SK-N-SH (cell line): ENCODE data around the gene STYK1. TPM values are rescaled to one million over a fixed set of nuclear protein-coding genes. Genes with fewer than 3 reads are reported as not detected.

ENCODE experiments used
- CTCF ChIA-PET: fragments of 300-600, 350-600 bp; formaldehyde crosslinking; extraction: SDS; loops from one replicate; lab custom pipeline; 2021; lab: Yijun Ruan, JAX
- POLR2A ChIA-PET: fragments of 350-600 bp; sonication (Branson Sonifier 250); formaldehyde crosslinking; extraction: SDS; loops from one replicate; lab custom pipeline; 2020; ENCODE audit warnings: antibody characterized with exemption, inconsistent platforms; lab: Yijun Ruan, JAX
- DNase-seq: peaks from one replicate; pipeline ENCODE4 v3.0.0; 2012
- H2AFZ ChIP-seq: fragments of 200-600 bp; sonication (generic); 2 replicates; pipeline ENCODE4 v1.8.1; 2016; ENCODE audit warnings: antibody characterized with exemption, mild to moderate bottlenecking, low read depth
- H3F3A ChIP-seq: fragments of 200-600 bp; sonication (generic); replicated peaks from 2 replicates; pipeline ENCODE3; 2016; ENCODE audit warnings: antibody characterized with exemption, mild to moderate bottlenecking; ENCODE audit not compliant: insufficient read depth
- H3K27ac ChIP-seq, 2 experiments: fragments of 200-500 bp in 1 of 2; fragments of 200-600 bp in 1 of 2; sonication (Bioruptor generic) in 1 of 2; sonication (generic), shearing (Covaris generic) in 1 of 2; 2 replicates each; pipeline versions ENCODE4 v1.5.1 to v1.6.1; 2014 to 2016; ENCODE audit warnings: low read depth in 2 of 2, inconsistent platforms in 1 of 2, low read length in 1 of 2, mild to moderate bottlenecking in 1 of 2, mixed read lengths in 1 of 2
- H3K27me3 ChIP-seq: fragments of 200-600 bp; sonication (generic), shearing (Covaris generic); 2 replicates; pipeline ENCODE4 v1.6.1; 2016; ENCODE audit warnings: mixed run types; ENCODE audit not compliant: insufficient read depth
- H3K36me3 ChIP-seq, 2 experiments: fragments of 200-500 bp in 1 of 2; fragments of 200-600 bp in 1 of 2; sonication (Bioruptor generic) in 1 of 2; sonication (generic) in 1 of 2; replicated peaks in 1 of 2; 2 replicates each; pipeline versions ENCODE3 to v1.5.1; 2014 to 2016; ENCODE audit warnings: low read length in 1 of 2, mild to moderate bottlenecking in 1 of 2; ENCODE audit not compliant: insufficient read depth in 2 of 2, control insufficient read depth in 1 of 2
- H3K4me1 ChIP-seq, 2 experiments: fragments of 200-500 bp in 1 of 2; fragments of 200-600 bp in 1 of 2; sonication (Bioruptor generic) in 1 of 2; sonication (generic), shearing (Covaris generic) in 1 of 2; 2 replicates each; pipeline versions ENCODE4 v1.5.1 to v1.6.1; 2014 to 2016; ENCODE audit warnings: low read depth in 1 of 2, low read length in 1 of 2, mixed run types in 1 of 2; ENCODE audit not compliant: insufficient read depth in 2 of 2, control insufficient read depth in 1 of 2
- H3K4me2 ChIP-seq: fragments of 200-600 bp; sonication (generic), shearing (Covaris generic); 2 replicates; pipeline ENCODE4 v1.6.1; 2017; ENCODE audit warnings: mixed run types
- H3K4me3 ChIP-seq, 2 experiments: fragments of 200-500 bp in 1 of 2; fragments of 200-600 bp in 1 of 2; sonication (Bioruptor generic) in 1 of 2; sonication (generic), shearing (Covaris generic) in 1 of 2; 2 replicates each; pipeline versions ENCODE4 v1.5.1 to v1.8.1; 2014 to 2016; ENCODE audit warnings: low read depth in 2 of 2, inconsistent platforms in 1 of 2, low read length in 1 of 2, mild to moderate bottlenecking in 1 of 2, mixed read lengths in 1 of 2, moderate library complexity in 1 of 2
- H3K79me2 ChIP-seq: fragments of 200-600 bp; sonication (generic); 2 replicates; pipeline ENCODE4 v1.8.1; 2017; ENCODE audit warnings: mild to moderate bottlenecking; ENCODE audit not compliant: insufficient read depth
- H3K9ac ChIP-seq: fragments of 200-600 bp; sonication (generic); 2 replicates; pipeline ENCODE4 v1.6.1; 2017; ENCODE audit warnings: mixed run types
- H3K9me2 ChIP-seq: fragments of 200-600 bp; sonication (generic); 2 replicates; pipeline ENCODE4 v1.6.1; 2017; ENCODE audit warnings: mixed run types
- H3K9me3 ChIP-seq: fragments of 200-600 bp; sonication (generic); 2 replicates; pipeline ENCODE4 v1.6.1; 2017; ENCODE audit warnings: mixed run types, mild to moderate bottlenecking, moderate library complexity
- H4K20me1 ChIP-seq: fragments of 200-600 bp; sonication (generic); 2 replicates; pipeline ENCODE4 v1.6.1; 2017; ENCODE audit warnings: mild to moderate bottlenecking, mixed run types; ENCODE audit not compliant: insufficient read depth
- CHD2 ChIP-seq: fragments of 150-350 bp; IDR thresholded peaks from 2 replicates; pipeline ENCODE4 v1.6.1; 2018; ENCODE audit warnings: low read length; ENCODE audit not compliant: partially characterized antibody
- CTCF ChIP-seq: fragments of 200-600 bp; sonication (generic); IDR thresholded peaks from 2 replicates; pipeline ENCODE4 v1.6.1; 2017; ENCODE audit warnings: antibody characterized with exemption, mild to moderate bottlenecking, moderate library complexity
- ELF1 ChIP-seq: IDR thresholded peaks from 2 replicates; pipeline ENCODE4 v1.4.0; 2012
- EP300 ChIP-seq, 2 experiments: IDR thresholded peaks; 2 replicates each; pipeline versions ENCODE4 v1.4.0 to v1.6.1; 2012; ENCODE audit warnings: borderline replicate concordance in 1 of 2, low read depth in 1 of 2, low read length in 1 of 2
- EZH2phosphoT487 ChIP-seq: fragments of 200-600 bp; sonication (generic); IDR thresholded peaks from 2 replicates; pipeline ENCODE4 v1.6.1; 2017; ENCODE audit warnings: low read depth, mixed run types, mild to moderate bottlenecking, antibody characterized with exemption, moderate library complexity, borderline replicate concordance
- FOSL2 ChIP-seq: IDR thresholded peaks from 2 replicates; pipeline ENCODE4 v1.4.0; 2012; ENCODE audit warnings: low read depth, mild to moderate bottlenecking, moderate library complexity, borderline replicate concordance
- FOXJ3 ChIP-seq: sonication (generic); formaldehyde crosslinking; IDR thresholded peaks from 2 replicates; pipeline ENCODE4 v1.5.1; 2020; ENCODE audit warnings: mild to moderate bottlenecking, missing genetic modification reagents
- GABPA ChIP-seq: IDR thresholded peaks from 2 replicates; pipeline ENCODE4 v1.4.0; 2012; ENCODE audit warnings: low read depth, mild to moderate bottlenecking
- JUND ChIP-seq: IDR thresholded peaks from 2 replicates; pipeline ENCODE4 v1.4.0; 2012
- MXI1 ChIP-seq: IDR thresholded peaks from 2 replicates; pipeline ENCODE4 v1.6.1; 2012; ENCODE audit warnings: mild to moderate bottlenecking, low read depth, low read length, improper control_type of control experiment
- RCOR1 ChIP-seq: fragments of 150-350 bp; IDR thresholded peaks from 2 replicates; pipeline ENCODE4 v1.6.1; 2017; ENCODE audit warnings: antibody characterized with exemption, low read length
- REST ChIP-seq: IDR thresholded peaks from 2 replicates; pipeline ENCODE4 v1.6.1; 2012; ENCODE audit warnings: mild to moderate bottlenecking, low read depth, low read length, moderate library complexity
- RFX5 ChIP-seq: IDR thresholded peaks from 2 replicates; pipeline ENCODE4 v1.6.1; 2012; ENCODE audit warnings: mild to moderate bottlenecking, improper control_type of control experiment, low read length
- SMC3 ChIP-seq: IDR thresholded peaks from 2 replicates; pipeline ENCODE4 v1.6.1; 2012; ENCODE audit warnings: low read depth, low read length, improper control_type of control experiment
- TCF12 ChIP-seq: IDR thresholded peaks from 2 replicates; pipeline ENCODE4 v1.4.0; 2012
- USF1 ChIP-seq: IDR thresholded peaks from 2 replicates; pipeline ENCODE4 v1.4.0; 2012; ENCODE audit warnings: low read depth, borderline replicate concordance
- WGBS: methylation state at CpG from one replicate; pipeline ENCODE4 v1.1.6; 2017; ENCODE audit warnings: low lambda C conversion rate; 5-methylcytosine and 5-hydroxymethylcytosine counted together
- polyA plus RNA-seq, 3 experiments: library from polyadenylated mRNA; depleted of rRNA; stranded (reverse); fragments of >200 nt; gene quantifications; 2 replicates each; pipeline ENCODE4 v1.2.3, GENCODE V29; 2012

Gene STYK1
- polyA plus RNA-seq, 1 of the 3 experiments (the other 2 are of a cell fraction) = not detected

GRCh38 chr12:10664499-10664898, 9.4 kb downstream of the STYK1 start:
- H3K9me2 ChIP-seq = no peaks in the 10 kb centered on the region
- TF ChIP-seq EP300 (IDR thresholded peaks at IDR 0.05; ENCODE audit: borderline replicate concordance in 1 of 2, low read depth in 1 of 2, low read length in 1 of 2) (no peak), REST (no peak), USF1 (no peak), ELF1 (no peak), EZH2phosphoT487 (no peak), SMC3 (no peak), RCOR1 (no peak), RFX5 (no peak), MXI1 (no peak), TCF12 (no peak), CHD2 (no peak), GABPA (no peak), JUND (no peak), FOSL2 (no peak), CTCF (no peak), FOXJ3 (CRISPR knock-in tag) (no peak)
- H3K4me3 ChIP-seq = no peak overlapping the region
- H3K9ac ChIP-seq = no peak overlapping the region
- no peaks in the 10 kb centered on the region for H3K4me1 ChIP-seq
- CTCF ChIA-PET = no interaction called here
- no peaks in the 10 kb centered on the region for H3K79me2 ChIP-seq
- H3K36me3 ChIP-seq = no peaks in the 10 kb centered on the region
- no peaks in the 10 kb centered on the region for H3F3A ChIP-seq
- H4K20me1 ChIP-seq = no peaks in the 10 kb centered on the region
- H2AFZ ChIP-seq = no peak overlapping the region
- no peak overlapping the region for H3K27ac ChIP-seq
- no peaks in the 10 kb centered on the region for H3K9me3 ChIP-seq
- POLR2A ChIA-PET = no interaction called here
- peaks cover 11% of the 10 kb centered on the region; the same call in 1 of the 2 replicates for H3K27me3 ChIP-seq
- H3K4me2 ChIP-seq = no peak overlapping the region
- WGBS = 9% methylated on average over 2 of the region's 2 CpGs
- no peak for DNase-seq
